Liver (tissue), 9 donors: ENCODE results near the gene SLC18A3. TPM values are rescaled to one million over a fixed set of nuclear protein-coding genes. Genes with fewer than 3 reads are reported as not detected.

ENCODE experiments used
- DNase-seq: peaks from one replicate; pipeline ENCODE4 v3.0.0-alpha.2; 2017; ENCODE audit warnings: low spot score
- H3K27ac ChIP-seq, 2 donors: one replicate each; pipeline ENCODE4 v1.7.0; 2013; ENCODE audit warnings: inconsistent platforms in 2 of 2, low read length in 2 of 2, control low read depth in 1 of 2, low read depth in 1 of 2, mild to moderate bottlenecking in 1 of 2
- H3K27me3 ChIP-seq, 4 donors: one replicate each; pipeline versions ENCODE4 v1.6.1 to v1.7.0; 2013; ENCODE audit warnings: low read length in 3 of 4, inconsistent platforms in 1 of 4, mild to moderate bottlenecking in 1 of 4, moderate library complexity in 1 of 4; ENCODE audit not compliant: control insufficient read depth in 4 of 4, insufficient read depth in 4 of 4
- H3K36me3 ChIP-seq, 4 donors: one replicate each; pipeline versions ENCODE4 v1.6.1 to v1.7.0; 2013; ENCODE audit warnings: low read length in 3 of 4, mild to moderate bottlenecking in 3 of 4, low read depth in 1 of 4, moderate library complexity in 1 of 4; ENCODE audit not compliant: control insufficient read depth in 4 of 4, insufficient read depth in 3 of 4
- H3K4me1 ChIP-seq, 4 donors: one replicate each; pipeline versions ENCODE4 v1.6.1 to v1.7.0; 2013; ENCODE audit warnings: low read length in 3 of 4, mild to moderate bottlenecking in 3 of 4, moderate library complexity in 1 of 4; ENCODE audit not compliant: control insufficient read depth in 4 of 4, insufficient read depth in 4 of 4
- H3K4me3 ChIP-seq, 3 donors: one replicate each; pipeline versions ENCODE4 v1.6.1 to v1.7.0; 2013; ENCODE audit warnings: low read length in 3 of 3, control low read depth in 1 of 3, low read depth in 1 of 3, mild to moderate bottlenecking in 1 of 3
- H3K9ac ChIP-seq, 2 donors: one replicate each; pipeline ENCODE4 v1.7.0; 2013; ENCODE audit warnings: low read length in 2 of 2, mild to moderate bottlenecking in 2 of 2, moderate library complexity in 2 of 2, control low read depth in 1 of 2, low read depth in 1 of 2
- H3K9me3 ChIP-seq, 4 donors: one replicate each; pipeline versions ENCODE4 v1.6.1 to v1.7.0; 2013; ENCODE audit warnings: low read length in 3 of 4; ENCODE audit not compliant: control insufficient read depth in 4 of 4
- ATF3 ChIP-seq: IDR thresholded peaks from 2 replicates; pipeline ENCODE4 v1.6.1; 2016; ENCODE audit warnings: antibody characterized with exemption
- EGR1 ChIP-seq, 2 donors: IDR thresholded peaks; 2 replicates each; pipeline ENCODE4 v1.6.1; 2016 to 2018; ENCODE audit warnings: antibody characterized with exemption in 2 of 2, low read depth in 2 of 2
- FOXA1 ChIP-seq: IDR thresholded peaks from 2 replicates; pipeline ENCODE4 v1.6.1; 2016; ENCODE audit warnings: antibody characterized with exemption
- NR2F2 ChIP-seq: IDR thresholded peaks from 2 replicates; pipeline ENCODE4 v1.6.1; 2016; ENCODE audit warnings: antibody characterized with exemption
- RAD21 ChIP-seq, 2 donors: IDR thresholded peaks; 2 replicates each; pipeline ENCODE4 v1.6.1; 2016; ENCODE audit warnings: antibody characterized with exemption in 2 of 2, mild to moderate bottlenecking in 2 of 2
- REST ChIP-seq: IDR thresholded peaks from 2 replicates; pipeline ENCODE4 v1.6.1; 2016; ENCODE audit warnings: antibody characterized with exemption, mild to moderate bottlenecking
- RXRA ChIP-seq, 2 donors: IDR thresholded peaks; 2 replicates each; pipeline ENCODE4 v1.6.1; 2017 to 2018; ENCODE audit warnings: antibody characterized with exemption in 2 of 2, mild to moderate bottlenecking in 1 of 2
- TAF1 ChIP-seq: conservative IDR thresholded peaks from 2 replicates; pipeline ENCODE4 v1.6.1; 2016; ENCODE audit warnings: antibody characterized with exemption, mild to moderate bottlenecking
- YY1 ChIP-seq: IDR thresholded peaks from 2 replicates; pipeline ENCODE4 v1.6.1; 2016; ENCODE audit warnings: antibody characterized with exemption, mild to moderate bottlenecking
- ZBTB33 ChIP-seq: IDR thresholded peaks from 2 replicates; pipeline ENCODE4 v1.6.1; 2016; ENCODE audit warnings: antibody characterized with exemption
- WGBS: extraction: QIAGEN DNeasy Blood & Tissue Kit; methylation state at CpG from one replicate; pipeline ENCODE4 v1.1.7; 2013; 5-methylcytosine and 5-hydroxymethylcytosine counted together
- polyA plus RNA-seq, 2 donors: library from polyadenylated mRNA; stranded (reverse) in 1 of 2; unstranded in 1 of 2; fragments of 200-250 nt in 1 of 2; fragments of >200 nt in 1 of 2; fragmentation: Nextera tagmentation in 1 of 2; extraction: Ambion mirVana in 1 of 2; gene quantifications; one replicate each; pipeline versions ENCODE4 v1.2.1 to v1.2.3, GENCODE V29; 2013 to 2015
- total RNA-seq, 2 donors: library from RNA; depleted of rRNA; stranded (reverse); fragments of >200 nt; gene quantifications; one replicate each; pipeline ENCODE4 v1.2.3, GENCODE V29; 2014
- donor health status: healthy.
- donor health status: healthy.
- donor health status: healthy.
- donor health status: healthy.
- donor health status: healthy.

Gene SLC18A3
- total and polyA plus RNA-seq, 4 donors = not detected

DNA sequence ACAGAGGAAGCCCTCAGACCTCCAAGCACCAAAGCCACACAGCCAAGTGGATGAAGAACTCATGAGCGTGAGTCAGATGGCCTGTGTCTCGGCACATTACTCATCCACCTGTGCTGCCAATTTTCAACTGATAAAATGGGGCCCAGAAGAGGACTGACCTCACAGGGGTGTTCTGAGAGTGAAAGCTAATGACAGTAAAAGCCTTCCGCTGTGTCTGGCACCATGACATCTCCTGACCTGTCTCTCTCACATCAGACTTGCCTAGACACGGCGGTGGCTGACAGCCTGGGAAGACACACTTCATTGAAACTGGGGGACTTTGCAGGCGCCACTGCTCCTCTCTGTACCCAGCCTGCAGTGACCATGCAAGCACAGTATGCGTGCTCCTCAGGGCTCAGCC lies 8.3 kb upstream of the SLC18A3 start (continued):
- no peak for TF ChIP-seq ZBTB33

GRCh38 chr10:49602380-49603023 lies 7.6 kb upstream of the SLC18A3 start:
- no peaks in the 10 kb centered on the region for H3K9me3 ChIP-seq
- peak; percentile 21 for DNase-seq
- no peaks in the 10 kb centered on the region for H3K4me1 ChIP-seq
- no peak overlapping the region for H3K27ac ChIP-seq
- TF ChIP-seq YY1 = no peak
- no peak for TF ChIP-seq NR2F2
- TF ChIP-seq RAD21 (IDR thresholded peaks at IDR 0.05) = no peak
- TF ChIP-seq ZBTB33 = no peak
- TF ChIP-seq FOXA1 = no peak
- no peak for TF ChIP-seq EGR1 (IDR thresholded peaks at IDR 0.05; ENCODE audit: low read depth in 2 of 2)
- TF ChIP-seq REST = no peak
- H3K36me3 ChIP-seq = no peaks in the 10 kb centered on the region
- H3K9ac ChIP-seq = no peak overlapping the region
- H3K27me3 ChIP-seq = peaks cover 0 to 13% (median 4%) of the 10 kb centered on the region in 4 donors
- no peak overlapping the region for H3K4me3 ChIP-seq
- 70% methylated on average over 2 of the region's 2 CpGs for WGBS

DNA sequence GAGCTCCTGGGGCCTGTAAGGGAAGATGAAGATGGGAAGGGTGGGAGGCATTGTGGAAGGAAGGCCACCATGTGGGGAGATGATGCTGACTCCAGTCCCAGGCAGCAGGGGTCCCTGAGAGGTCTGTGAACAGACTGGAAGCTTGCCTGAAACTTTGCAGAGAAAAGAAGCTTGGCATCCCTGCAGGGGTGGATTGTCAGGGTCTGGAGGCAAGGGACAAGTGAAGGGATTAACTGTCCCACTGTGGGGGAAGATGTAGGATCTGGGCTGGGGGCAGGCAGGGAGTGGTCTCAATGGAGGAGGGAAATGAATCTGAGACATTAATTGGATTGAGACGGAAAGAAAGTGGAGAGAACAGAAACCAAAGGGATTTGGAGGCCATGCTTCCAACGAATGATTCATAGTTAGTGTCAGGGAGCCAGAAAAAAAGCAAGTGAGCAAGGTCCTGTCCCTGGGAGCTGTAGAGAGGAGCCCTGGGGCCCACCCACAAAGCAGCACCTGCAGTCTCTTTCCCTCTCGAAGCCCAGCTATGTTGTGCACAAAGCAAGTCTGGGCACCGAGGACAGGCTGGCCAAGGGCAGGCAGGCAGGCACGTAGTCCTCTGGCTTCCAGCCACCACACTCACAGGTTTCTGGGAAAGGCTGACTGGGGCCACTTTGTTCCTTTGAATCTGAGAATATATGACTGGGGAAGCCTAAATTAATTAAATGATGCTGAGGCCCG lies 4.7 kb upstream of the SLC18A3 start:
- no peak overlapping the region for H3K4me3 ChIP-seq
- H3K27me3 ChIP-seq = peaks cover 0 to 25% (median 5%) of the 10 kb centered on the region in 4 donors
- no peak overlapping the region for H3K27ac ChIP-seq
- peaks cover 0 to 4% (median 3%) of the 10 kb centered on the region in 4 donors for H3K4me1 ChIP-seq
- H3K9me3 ChIP-seq = no peaks in the 10 kb centered on the region
- DNase-seq = peak; percentile 12
- no peak for TF ChIP-seq NR2F2
- no peak for TF ChIP-seq ATF3
- no peak for TF ChIP-seq TAF1
- TF ChIP-seq RXRA (IDR thresholded peaks at IDR 0.05) = no peak
- no peak overlapping the region for H3K9ac ChIP-seq
- 69% methylated on average over 6 of the region's 6 CpGs for WGBS
- H3K36me3 ChIP-seq = no peaks in the 10 kb centered on the region
